Liver (tissue), 3 donors: ENCODE measurements around the gene KHDRBS2.

Experiments
- CTCF ChIP-seq: fragments of 150-350 bp; IDR thresholded peaks from 2 replicates; pipeline ENCODE4 v1.5.1; 2017; ENCODE audit warnings: improper control_type of control experiment, low read depth, low read length; ENCODE audit not compliant: missing input control
- FOXA1 ChIP-seq: IDR thresholded peaks from 2 replicates; pipeline ENCODE4 v1.6.1; 2016; ENCODE audit warnings: antibody characterized with exemption
- JUND ChIP-seq, 2 donors: IDR thresholded peaks; 2 replicates each; pipeline ENCODE4 v1.6.1; 2016; ENCODE audit warnings: antibody characterized with exemption in 2 of 2
- RAD21 ChIP-seq, 2 donors: IDR thresholded peaks; 2 replicates each; pipeline ENCODE4 v1.6.1; 2016; ENCODE audit warnings: antibody characterized with exemption in 2 of 2, mild to moderate bottlenecking in 2 of 2
- ZBTB33 ChIP-seq: IDR thresholded peaks from 2 replicates; pipeline ENCODE4 v1.6.1; 2016; ENCODE audit warnings: antibody characterized with exemption
- donor health status: healthy.
- donor health status: healthy.

DNA sequence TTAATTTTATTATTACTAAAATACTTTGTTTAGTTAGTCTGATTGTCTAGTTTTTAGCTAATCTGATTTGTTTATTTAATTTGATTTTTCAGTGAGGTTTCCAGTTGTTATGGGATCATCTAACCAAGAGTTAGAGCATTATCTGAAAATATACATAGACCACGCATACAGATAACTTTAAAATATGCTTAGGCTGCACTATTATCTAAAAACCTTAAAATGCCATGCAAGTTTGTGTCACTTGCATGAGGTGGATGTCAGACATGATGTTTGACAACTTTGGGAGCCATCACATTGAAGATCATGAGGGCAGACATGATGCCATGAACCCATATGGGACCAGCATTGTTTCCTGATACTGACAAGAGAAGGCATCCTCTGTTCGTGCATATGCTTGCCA is 610.3 kb downstream of the KHDRBS2 start:
- TF ChIP-seq CTCF (no peak), ZBTB33 (no peak), JUND (IDR thresholded peaks at IDR 0.05) (no peak), FOXA1 (no peak), RAD21 (IDR thresholded peaks at IDR 0.05) (no peak)
